Measurements from ENCODE around the gene ATF4.

The ATF4 gene

DNA sequence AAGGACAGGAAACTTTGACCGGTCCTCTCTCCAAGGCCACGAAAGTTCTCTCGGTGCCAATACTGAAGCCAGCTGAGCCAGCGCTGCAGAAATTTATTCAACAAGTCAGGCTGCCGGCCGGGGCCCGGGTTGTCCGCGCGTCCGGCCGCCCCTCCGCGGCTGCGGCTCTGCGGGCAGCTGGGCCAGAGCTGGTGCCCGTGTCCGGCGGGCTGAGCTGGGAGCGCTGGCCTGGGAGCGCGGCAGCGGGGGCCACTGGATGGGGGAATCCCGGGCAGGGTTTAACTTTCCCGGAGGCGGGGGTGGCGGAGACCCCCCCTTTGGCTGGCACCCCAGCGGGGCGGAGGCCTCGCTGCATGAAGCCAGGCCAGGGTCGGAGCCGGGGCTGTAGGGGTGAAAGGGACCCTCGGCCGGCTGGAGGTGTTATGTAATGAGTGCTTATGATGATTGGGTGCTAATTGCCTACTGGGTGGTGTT is 37.9 kb downstream of the ATF4 start:
- DNase-seq (ENCODE audit: low read depth in 2 of 2): no peak

DNA sequence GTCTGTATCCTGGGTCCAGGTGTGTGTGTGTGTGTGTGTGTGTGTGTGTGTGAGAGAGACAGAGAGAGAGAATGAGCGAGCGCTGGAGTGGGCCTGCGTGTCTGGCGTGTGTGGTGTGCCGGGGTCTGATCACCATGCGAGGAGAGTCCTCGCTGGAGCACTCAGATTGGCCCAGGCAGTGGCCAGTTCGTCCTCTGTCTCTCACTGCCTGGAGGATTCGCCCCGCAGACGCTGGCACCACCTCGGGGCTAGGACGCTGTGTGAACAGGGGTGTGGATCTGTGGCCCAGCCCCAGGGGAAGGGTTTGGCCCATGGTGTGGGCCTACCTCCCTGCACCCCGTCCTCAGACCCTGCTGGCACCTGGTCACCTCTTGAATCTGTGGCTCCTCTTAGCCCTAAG is 38.6 kb downstream of the ATF4 start:
- DNase-seq (ENCODE audit: low read depth in 2 of 2): no peak

- no peak for DNase-seq (ENCODE audit: low read depth in 2 of 2)
Measured at GRCh38 chr22:39559456-39560105, 39.2 kb downstream of the ATF4 start.

DNA sequence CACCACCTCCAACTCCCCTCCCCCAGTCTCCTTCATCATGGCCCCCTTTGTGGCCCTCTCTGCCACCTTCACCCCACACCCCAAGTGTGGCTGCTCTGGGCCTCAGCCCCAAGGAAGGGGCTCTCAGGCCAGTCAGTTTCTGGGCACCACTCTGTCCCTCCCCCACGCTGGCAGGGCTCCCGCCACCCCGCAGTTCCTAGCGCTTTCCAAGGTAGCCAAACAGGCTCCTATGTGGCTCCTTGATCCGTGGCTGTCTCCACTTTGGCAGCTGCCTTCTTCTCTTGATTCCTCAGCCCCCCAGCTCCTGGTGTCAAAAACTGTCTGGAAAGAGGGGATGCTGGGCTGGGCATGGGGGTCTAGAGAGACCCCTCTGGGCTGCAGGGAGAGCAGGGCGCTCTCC is 39.8 kb downstream of the ATF4 start:
- no peak for DNase-seq (ENCODE audit: low read depth in 2 of 2)

- no peak for DNase-seq (ENCODE audit: low read depth in 2 of 2)
Measured at GRCh38 chr22:39562839-39563489, 42.6 kb downstream of the ATF4 start.

GRCh38 chr22:39563571-39564428 is 43.4 kb downstream of the ATF4 start:
- DNase-seq (ENCODE audit: low read depth in 2 of 2): no peak

- DNase-seq (ENCODE audit: low read depth in 2 of 2): no peak
Measured at GRCh38 chr22:39565414-39565944, 45.1 kb downstream of the ATF4 start.

DNA sequence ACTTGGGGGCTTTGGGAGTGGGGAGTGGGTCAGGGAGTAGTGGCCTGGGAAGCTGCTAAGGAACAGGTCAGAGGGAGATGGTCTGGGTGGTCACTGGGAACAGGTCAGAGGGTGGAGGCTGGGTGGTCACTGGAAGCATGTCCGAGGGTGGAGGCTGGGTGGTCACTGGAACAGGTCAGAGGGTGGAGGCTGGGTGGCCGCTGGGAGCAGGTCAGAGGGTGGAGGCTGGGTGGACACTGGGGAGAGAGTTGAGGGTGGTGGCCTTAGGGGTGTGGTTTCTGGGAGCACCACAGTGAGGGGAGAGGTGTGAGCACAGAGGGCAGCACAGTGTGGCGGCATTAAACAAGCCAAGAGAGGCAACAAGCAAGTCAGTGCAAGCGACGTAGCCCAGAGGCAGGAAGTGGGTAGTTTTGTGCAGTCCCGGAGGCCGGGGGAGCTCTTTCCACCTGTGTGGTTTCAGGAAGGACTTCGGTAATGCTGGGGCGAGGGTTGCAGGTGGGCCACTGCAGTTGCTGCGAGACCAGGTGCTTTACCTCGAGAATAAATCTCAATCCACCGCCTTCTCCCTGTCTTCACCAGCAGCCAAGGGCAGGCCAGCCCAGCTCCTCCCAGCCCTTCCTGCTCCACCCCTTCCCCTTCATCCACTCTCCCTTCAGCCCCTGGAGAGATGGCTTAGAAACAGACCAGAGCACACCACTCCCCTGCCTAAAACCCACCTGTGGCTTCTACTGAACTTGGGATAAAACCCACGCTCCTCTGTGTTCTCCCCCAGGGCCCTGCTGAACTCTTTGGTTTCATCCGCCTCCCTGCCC is 47.0 kb downstream of the ATF4 start:
- DNase-seq (ENCODE audit: low read depth in 2 of 2): peak in 1 of 2 donors; percentile 9

DNA sequence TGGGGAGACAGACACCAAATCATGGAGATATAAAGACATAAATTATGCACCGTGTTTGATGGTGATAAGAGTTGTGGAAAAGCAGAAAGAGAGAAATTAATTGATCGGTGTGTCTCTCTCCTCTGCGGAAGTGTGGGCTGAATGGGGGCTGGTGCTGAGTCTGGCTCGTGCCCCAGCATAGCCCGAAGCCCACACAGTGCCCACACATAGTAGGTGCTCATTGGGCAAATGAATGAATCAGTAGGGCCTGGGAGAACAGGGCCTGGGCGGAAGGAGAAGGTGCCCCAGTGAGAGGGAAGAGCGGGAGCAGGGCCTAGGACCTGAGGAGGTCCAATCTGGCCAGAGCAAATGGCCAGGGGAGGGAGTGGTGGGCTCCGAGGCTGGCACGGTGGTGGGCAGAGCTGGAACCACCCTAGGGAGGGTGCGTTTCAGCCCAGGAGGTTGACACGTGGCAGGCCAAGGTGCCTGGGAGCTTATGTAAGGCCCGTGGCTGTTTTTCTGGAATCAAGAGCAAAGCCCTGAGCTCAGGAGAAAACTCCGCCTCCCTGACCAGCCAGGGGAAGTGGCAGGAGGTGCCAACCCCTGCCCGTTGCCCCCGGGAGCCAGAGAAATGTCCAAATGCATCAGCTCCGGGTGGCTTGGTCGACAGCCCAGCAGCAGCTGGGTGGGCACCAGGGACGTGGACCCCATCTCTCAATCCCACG is 48.1 kb downstream of the ATF4 start:
- DNase-seq (ENCODE audit: low read depth in 2 of 2): no peak

DNA sequence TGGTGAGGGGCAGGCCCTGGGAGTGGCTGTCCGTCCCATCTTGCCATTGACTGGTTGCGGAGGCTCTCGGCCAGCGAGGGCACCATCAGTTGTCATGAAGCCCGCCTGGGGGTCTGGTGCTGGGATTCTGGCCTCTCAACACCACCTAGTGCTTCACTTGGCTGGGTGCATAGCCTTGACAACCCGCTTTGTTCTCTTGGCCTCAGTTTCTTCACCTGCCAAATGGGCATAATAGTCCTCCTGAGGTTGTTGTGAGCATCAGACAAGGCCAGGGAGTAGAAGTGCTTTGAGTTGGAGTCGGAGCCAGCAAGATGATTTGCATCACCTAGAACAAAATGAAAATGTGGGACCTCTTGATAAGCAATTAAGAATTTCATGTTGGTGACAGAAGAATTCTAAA is 48.7 kb downstream of the ATF4 start:
- no peak for DNase-seq (ENCODE audit: low read depth in 2 of 2)

GRCh38 chr22:39570226-39570625 is 49.9 kb downstream of the ATF4 start:
- DNase-seq (ENCODE audit: low read depth in 2 of 2): no peak

DNA sequence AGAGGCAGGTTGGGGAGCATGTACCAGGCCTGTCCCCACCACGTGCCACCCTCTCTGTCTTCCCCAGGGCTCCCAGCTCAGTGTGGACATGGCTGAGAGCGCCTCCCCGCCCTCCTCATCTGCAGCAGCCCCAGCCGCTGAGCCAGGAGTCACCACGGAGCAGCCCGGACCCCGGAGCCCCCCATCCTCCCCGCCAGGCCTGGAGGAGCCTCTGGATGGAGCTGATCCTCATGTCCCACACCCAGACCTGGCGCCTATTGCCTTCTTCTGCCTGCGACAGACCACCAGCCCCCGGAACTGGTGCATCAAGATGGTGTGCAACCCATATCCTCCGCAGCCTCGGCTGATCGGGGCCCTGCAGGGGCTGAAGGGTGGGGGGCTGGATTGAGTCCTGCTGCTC is 50.3 kb downstream of the ATF4 start, which contains the start of gene CACNA1I:
Gene CACNA1I, plus strand, starts transcription at position 89 of the 400 bp plus-strand sequence. Its CDS starts 0 bp downstream, at position 89.
- DNase-seq (ENCODE audit: low read depth in 2 of 2): no peak

- no peak for DNase-seq (ENCODE audit: low read depth in 2 of 2)
Measured at GRCh38 chr22:39571538-39571937, 51.2 kb downstream of the ATF4 start.

All from stimulated activated CD4-positive, alpha-beta T cell treated with anti-CD3 and anti-CD28 coated beads, Interleukin-4, amount 100 ng/mL, for 48 hours (primary cell).